ENCODE measurements around the gene KCNJ1. TPM values are rescaled to one million over a fixed set of nuclear protein-coding genes. Genes with fewer than 3 reads are reported as not detected.

KCNJ1 gene
- total and polyA plus RNA-seq, 10 donors: 0.02 to 0.09 (median 0.03) TPM; not detected in 7

GRCh38 chr11:128841461-128842072 lies 25.5 kb downstream of the KCNJ1 start:
- Histone ChIP-seq H3K4me1 (peaks cover 31 to 88% (median 66%) of the 10 kb centered on the region in 6 donors), H3K4me3 (no peak overlapping the region), H3K27me3 (replicated peaks in 1 of 7) (no peaks in the 10 kb centered on the region), H3K36me3 (no peaks in the 10 kb centered on the region), H3K9me3 (no peaks in the 10 kb centered on the region), H3K27ac (peak overlapping the region; percentile 44 to 82 (median 70))
- DNase-seq: no peak
- WGBS, 5 donors: 42 to 71% (median 57%) methylated on average over 7 of the region's 7 CpGs
- intact Hi-C loops (cut with DNase I; ENCODE audit: low total_unique reads): no loop called here
- TF ChIP-seq POLR2A (IDR thresholded peaks at IDR 0.05): no peak
- no peak for TF ChIP-seq CTCF (IDR thresholded peaks at IDR 0.05 in 8 of 11, conservative IDR thresholded peaks at IDR 0.05 in 3 of 11)
- TF ChIP-seq POLR2AphosphoS5 (IDR thresholded peaks at IDR 0.05): peak in 1 of 3 donors; percentile 31

DNA sequence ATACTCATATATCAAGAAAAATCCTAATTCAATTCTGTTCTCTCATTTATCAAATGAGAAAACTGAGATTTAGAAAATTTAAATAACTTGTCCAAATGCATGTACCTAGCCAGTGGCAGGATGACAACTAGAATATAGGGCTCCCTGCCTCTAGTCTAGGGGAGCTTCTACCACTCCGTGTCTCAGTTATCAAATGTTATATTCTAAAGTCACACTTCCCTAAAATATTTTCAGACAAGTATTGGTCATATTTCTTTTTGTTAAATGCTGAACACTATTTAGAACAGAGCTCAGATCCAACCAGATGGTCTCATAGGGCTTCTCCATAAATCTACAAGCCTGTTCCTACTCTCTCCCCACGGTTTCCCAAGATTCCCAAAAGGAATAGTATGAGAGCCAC lies 26.3 kb downstream of the KCNJ1 start:
- H3K27me3 ChIP-seq (replicated peaks in 1 of 7): no peaks in the 10 kb centered on the region
- H3K4me1 ChIP-seq: peaks cover 35 to 90% (median 71%) of the 10 kb centered on the region in 6 donors
- no peak overlapping the region for H3K4me3 ChIP-seq
- peak overlapping the region; percentile 44 to 82 (median 70) for H3K27ac ChIP-seq
- TF ChIP-seq POLR2AphosphoS5 (IDR thresholded peaks at IDR 0.05) (no peak), POLR2A (IDR thresholded peaks at IDR 0.05) (no peak), CTCF (IDR thresholded peaks at IDR 0.05 in 8 of 11, conservative IDR thresholded peaks at IDR 0.05 in 3 of 11) (no peak)
- H3K36me3 ChIP-seq: no peaks in the 10 kb centered on the region
- intact Hi-C loops (cut with DNase I; ENCODE audit: low total_unique reads): no loop called here
- DNase-seq: no peak
- WGBS, 5 donors: 44 to 56% (median 51%) methylated on average over 2 of the region's 2 CpGs
- no peaks in the 10 kb centered on the region for H3K9me3 ChIP-seq

GRCh38 chr11:128840137-128840536 lies 27.0 kb downstream of the KCNJ1 start:
- WGBS, 5 donors: 76 to 87% (median 84%) methylated on average over 5 of the region's 5 CpGs
- TF ChIP-seq POLR2A (IDR thresholded peaks at IDR 0.05) (no peak), POLR2AphosphoS5 (IDR thresholded peaks at IDR 0.05) (no peak), CTCF (IDR thresholded peaks at IDR 0.05 in 8 of 11, conservative IDR thresholded peaks at IDR 0.05 in 3 of 11) (no peak)

GRCh38 chr11:128839081-128839480 lies 28.0 kb downstream of the KCNJ1 start:
- Histone ChIP-seq H3K27me3 (replicated peaks in 1 of 7) (no peaks in the 10 kb centered on the region), H3K4me3 (no peak overlapping the region), H3K27ac (no peak overlapping the region), H3K36me3 (no peaks in the 10 kb centered on the region), H3K4me1 (peaks cover 41 to 90% (median 70%) of the 10 kb centered on the region in 6 donors), H3K9me3 (no peaks in the 10 kb centered on the region)
- intact Hi-C loops (cut with DNase I; ENCODE audit: low total_unique reads): loop anchor here (10.0 kb wide), 1 partner anchor 674 kb away; no protein-coding TSS in a partner anchor
- no peak for DNase-seq
- TF ChIP-seq POLR2A (IDR thresholded peaks at IDR 0.05): no peak
- TF ChIP-seq CTCF (IDR thresholded peaks at IDR 0.05 in 8 of 11, conservative IDR thresholded peaks at IDR 0.05 in 3 of 11): no peak
- TF ChIP-seq POLR2AphosphoS5 (IDR thresholded peaks at IDR 0.05): no peak
- WGBS, 5 donors: 92 to 99% (median 96%) methylated on average over 5 of the region's 5 CpGs

More at GRCh38 chr11:128840137-128840536, 27.0 kb downstream of the KCNJ1 start:
- Histone ChIP-seq H3K36me3 (no peaks in the 10 kb centered on the region), H3K4me3 (no peak overlapping the region), H3K27ac (peak overlapping the region in 4 of 8 donors; percentile 31 to 82 (median 74)), H3K4me1 (peaks cover 40 to 90% (median 71%) of the 10 kb centered on the region in 6 donors), H3K27me3 (replicated peaks in 1 of 7) (no peaks in the 10 kb centered on the region), H3K9me3 (no peaks in the 10 kb centered on the region)
- no peak for DNase-seq
- intact Hi-C loops (cut with DNase I; ENCODE audit: low total_unique reads): no loop called here
